ENCODE measurements around the gene OR2A42.
"Not testable (repeated sequence)": the region's sequence is repeated elsewhere in the genome, so short reads cannot be mapped to it uniquely, and the experiment has no call there.

The OR2A42 gene

GRCh38 chr7:144239365-144239764 is at the start of gene OR2A42:
OR2A42 (minus strand) TSS chr7:144239605; CDS start chr7:144232843, 6,762 bp downstream.
- DNase-seq (ENCODE audit: low read depth, low spot score) = not testable (repeated sequence)

DNA sequence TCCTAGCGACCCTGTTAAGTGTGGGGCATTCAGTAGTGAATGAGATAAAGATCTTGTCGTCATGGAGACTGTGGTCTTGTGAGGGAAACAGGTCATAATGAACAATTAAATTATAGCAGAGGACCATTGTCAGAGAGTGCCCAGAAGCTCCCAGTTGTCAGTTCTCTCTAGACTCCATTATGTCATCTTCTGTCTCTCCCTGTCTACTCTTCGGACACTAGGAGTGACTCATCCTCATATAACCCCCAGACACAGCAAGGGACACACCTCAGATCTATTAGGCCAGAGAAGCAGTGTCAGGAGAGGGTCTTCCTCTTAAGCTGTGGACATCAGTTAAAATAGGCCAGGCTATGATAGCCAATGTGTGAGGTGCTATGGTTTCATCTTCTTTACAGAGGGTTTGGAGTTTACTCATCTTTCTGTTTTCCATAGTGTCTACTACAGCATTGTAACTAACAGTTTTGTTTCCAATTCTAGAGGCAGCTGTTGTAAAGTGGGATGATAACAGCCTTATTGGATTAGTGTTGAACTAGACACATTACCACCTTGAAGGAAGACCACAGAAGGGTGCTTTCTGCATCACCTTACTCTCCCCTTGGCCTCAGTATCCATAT is 47.9 kb upstream of the OR2A42 start:
- not testable (repeated sequence) for DNase-seq (ENCODE audit: low read depth, low spot score)

GRCh38 chr7:144283716-144284115 is 44.3 kb upstream of the OR2A42 start:
- DNase-seq (ENCODE audit: low read depth, low spot score) = not testable (repeated sequence)

DNA sequence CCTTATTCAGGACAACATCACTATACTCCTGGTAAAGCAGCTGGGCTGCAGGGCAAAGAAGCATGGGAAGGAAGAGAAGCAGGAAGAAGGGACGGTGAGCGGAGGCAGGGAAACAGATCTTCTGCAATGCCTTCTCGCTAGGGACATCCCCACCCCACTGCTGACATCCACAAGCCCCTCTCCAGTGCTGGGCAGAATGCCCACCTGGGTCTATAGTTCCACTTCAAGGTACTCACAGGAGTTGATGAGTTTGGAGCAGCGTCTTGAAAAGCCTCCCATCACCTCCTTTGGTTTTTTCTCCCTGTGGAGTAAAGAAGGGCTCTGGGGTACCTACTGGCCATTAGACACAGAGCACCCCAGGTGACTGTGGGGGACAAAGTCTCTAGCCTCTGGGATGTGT is 43.1 kb upstream of the OR2A42 start:
- DNase-seq (ENCODE audit: low read depth, low spot score) = not testable (repeated sequence)

DNA sequence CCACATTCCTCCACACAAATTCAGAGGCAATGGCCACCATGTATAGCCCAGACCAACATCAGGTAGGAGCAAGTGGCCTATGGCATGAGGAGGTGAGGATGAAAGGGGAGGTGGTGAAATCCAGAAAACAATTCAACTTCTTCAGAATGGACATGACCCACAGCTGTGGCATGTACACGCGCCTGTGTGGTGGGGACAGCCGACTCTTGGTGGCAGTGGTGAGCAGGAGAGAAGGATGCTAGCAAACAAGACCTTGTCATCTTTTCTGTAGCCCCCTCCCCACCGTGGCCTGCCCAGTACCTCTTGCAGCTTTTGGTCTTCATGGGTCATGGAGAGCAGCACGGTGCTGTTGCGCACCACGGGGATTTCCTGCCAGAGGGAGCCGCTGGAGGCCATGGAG is 42.6 kb upstream of the OR2A42 start:
- DNase-seq (ENCODE audit: low read depth, low spot score) = not testable (repeated sequence)

DNA sequence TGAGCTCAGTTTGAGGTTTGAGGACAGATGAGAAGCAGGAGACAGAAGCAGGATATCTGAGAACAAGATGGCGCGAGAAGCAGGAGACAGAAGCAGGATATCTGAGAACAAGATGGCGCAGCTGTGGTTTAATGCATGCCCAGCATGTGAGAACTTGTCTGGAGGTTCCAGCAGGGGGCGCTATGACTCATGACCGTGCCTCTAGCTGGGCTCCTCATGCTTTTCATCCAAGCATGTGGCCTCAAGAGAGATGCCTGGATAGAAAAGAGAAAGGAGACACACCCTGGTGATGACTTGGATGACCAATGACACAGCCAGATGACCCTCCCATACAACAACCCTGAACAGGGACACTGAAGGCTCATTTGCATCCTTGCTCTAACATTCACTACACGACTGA is 40.6 kb upstream of the OR2A42 start:
- not testable (repeated sequence) for DNase-seq (ENCODE audit: low read depth, low spot score)

- DNase-seq (ENCODE audit: low read depth, low spot score) = not testable (repeated sequence)
Measured at GRCh38 chr7:144275281-144275680, 35.9 kb upstream of the OR2A42 start.

DNA sequence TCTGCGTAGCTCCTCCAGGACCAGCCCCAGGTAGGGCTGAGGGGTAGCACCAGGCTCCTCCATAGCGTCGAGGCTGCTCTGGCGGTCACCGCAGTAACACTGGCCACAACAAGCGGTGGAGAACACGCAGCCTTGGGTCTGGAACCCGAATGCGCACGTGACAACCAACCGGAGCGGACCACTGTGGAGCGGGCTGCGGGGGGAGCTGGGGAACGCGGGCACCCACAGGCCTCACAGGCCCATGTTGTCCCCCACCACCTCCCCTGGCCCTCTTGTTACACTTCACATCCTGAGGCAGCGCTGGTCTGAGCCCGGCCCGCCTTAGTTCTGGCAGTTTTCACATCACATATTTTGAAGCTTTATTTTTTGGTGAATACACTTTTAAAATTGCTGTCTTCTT is 29.8 kb upstream of the OR2A42 start, which contains the start of gene CTAGE8:
Gene CTAGE8 (minus strand): TSS at position 101 of the 400 bp plus-strand sequence. CDS start 38 bp downstream, at position 63.
- not testable (repeated sequence) for DNase-seq (ENCODE audit: low read depth, low spot score)

- not testable (repeated sequence) for DNase-seq (ENCODE audit: low read depth, low spot score)
Measured at GRCh38 chr7:144264692-144265091, 25.3 kb upstream of the OR2A42 start, which contains the start of gene OR2A7. OR2A7 (minus strand) TSS chr7:144264792; CDS start chr7:144259628, 5,164 bp downstream.

GRCh38 chr7:144262128-144262527 is 22.7 kb upstream of the OR2A42 start:
- not testable (repeated sequence) for DNase-seq (ENCODE audit: low read depth, low spot score)

GRCh38 chr7:144259067-144259466 is 19.7 kb upstream of the OR2A42 start:
- DNase-seq (ENCODE audit: low read depth, low spot score) = not testable (repeated sequence)

- DNase-seq (ENCODE audit: low read depth, low spot score) = no peak
Measured at GRCh38 chr7:144256112-144256511, 16.7 kb upstream of the OR2A42 start.

DNA sequence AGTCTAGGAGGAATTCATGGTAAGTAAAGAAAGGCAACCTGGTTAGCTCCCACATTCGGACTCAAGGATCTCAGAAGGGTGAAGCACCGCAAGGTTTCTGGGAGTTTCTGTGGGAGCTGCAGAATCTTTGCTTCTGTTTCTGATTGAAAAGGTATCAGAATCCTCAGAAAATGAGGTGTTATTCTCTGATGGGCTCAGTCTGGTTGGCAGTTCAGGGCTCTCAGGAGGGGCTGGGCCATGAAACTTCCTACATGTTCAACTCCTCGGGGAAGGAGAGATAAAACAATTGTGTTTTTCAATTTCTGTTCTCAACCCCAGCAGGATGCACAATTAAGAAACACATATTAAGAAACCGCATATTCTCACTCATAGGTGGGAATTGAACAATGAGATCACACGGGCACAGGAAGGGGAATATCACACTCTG is 16.1 kb upstream of the OR2A42 start:
- DNase-seq (ENCODE audit: low read depth, low spot score) = no peak

DNA sequence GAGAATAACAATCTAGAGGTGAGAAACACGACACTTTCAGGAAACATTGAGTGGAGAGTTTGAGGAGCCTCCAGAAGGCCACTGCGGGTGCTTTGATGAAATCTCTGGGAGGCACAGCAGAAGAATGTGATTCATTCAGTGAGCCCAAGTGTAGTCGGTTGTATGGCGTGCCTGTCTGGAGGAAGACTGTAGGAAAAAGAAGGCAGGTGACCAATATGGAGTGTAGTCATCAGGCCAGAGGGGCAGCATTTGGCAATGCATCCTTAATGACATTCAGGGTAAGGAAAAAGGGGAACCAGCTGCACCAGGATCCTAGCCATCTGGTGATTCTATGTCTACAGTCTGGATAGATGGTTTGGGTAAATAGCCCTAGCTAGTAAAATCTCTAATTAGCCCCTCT is 12.9 kb upstream of the OR2A42 start:
- DNase-seq (ENCODE audit: low read depth, low spot score) = not testable (repeated sequence)

DNA sequence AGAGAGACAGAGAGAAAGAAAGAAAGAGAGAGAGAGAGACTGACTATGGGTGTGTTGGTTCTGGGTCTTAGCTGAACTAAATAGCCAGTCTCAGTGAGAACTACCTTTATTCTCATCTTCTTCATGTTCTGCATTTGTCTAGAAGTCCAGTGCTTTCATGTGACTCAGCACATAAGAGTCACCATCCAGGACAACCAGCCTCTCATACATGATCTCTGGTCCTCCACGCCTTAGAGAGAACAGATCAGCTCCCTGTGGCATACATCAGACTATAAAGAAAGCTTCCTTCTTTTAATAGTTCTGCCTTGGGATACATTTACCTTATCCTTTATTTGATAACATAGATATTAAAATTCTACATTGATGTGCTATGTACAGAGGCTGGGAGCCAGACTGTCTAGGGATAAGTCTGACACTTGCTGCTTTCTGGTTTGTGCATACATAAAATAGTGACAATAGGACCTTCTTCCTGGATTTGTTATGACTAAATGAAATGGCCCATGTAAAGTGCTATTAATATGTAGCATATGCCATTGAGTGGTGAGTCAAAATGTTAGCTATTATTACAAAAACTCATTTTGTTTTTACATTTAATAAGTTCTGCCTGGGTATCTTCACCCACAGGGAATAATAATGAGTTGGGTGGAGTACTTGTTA is 8.4 kb upstream of the OR2A42 start:
- DNase-seq (ENCODE audit: low read depth, low spot score) = not testable (repeated sequence)

GRCh38 chr7:144246967-144247366 is 7.6 kb upstream of the OR2A42 start:
- DNase-seq (ENCODE audit: low read depth, low spot score) = not testable (repeated sequence)

DNA sequence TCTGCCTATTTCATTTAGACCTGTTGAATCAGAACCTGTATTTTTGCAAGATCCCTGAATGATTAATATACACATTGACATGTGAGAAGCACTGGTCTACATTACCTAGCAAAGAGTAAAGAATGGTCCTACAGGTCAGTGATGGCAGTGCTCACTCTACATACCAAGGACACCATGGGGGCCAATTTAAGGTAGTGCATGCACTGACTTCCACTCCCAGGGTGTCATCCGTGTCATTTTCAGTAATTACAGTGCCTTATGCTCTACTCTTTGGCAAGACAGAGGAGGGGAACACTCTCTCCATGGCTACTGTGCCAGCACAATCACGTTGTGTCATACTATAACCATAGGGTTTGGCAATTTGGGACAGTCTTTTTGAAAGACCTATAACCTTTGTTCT is 6.0 kb upstream of the OR2A42 start:
- not testable (repeated sequence) for DNase-seq (ENCODE audit: low read depth, low spot score)

DNA sequence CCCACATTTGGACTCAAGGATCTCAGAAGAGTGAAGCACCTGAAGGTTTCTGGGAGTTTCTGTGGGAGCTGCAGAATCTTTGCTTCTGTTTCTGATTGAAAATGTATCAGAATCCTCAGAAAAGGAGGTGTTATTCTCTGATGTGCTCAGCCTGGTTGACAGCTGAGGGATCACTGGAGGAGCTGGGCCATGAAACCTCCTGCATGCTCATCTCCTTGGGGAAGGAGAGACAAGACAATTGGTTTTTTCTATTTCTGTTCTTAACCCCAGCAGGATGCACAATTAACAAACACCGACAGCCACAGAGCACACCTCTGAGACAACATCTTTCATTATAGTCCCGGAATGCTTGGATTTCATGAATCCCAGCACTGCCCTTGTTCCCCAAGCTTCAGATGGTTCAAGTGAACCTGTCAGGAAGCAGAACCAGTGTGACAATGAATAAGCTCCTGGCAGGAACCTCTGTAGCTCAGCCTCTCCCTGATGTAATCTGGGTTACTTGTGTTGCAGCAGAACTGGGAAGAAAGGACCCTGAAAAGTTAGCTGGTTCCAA is 799 bp downstream of the OR2A42 start:
- not testable (repeated sequence) for DNase-seq (ENCODE audit: low read depth, low spot score)

DNA sequence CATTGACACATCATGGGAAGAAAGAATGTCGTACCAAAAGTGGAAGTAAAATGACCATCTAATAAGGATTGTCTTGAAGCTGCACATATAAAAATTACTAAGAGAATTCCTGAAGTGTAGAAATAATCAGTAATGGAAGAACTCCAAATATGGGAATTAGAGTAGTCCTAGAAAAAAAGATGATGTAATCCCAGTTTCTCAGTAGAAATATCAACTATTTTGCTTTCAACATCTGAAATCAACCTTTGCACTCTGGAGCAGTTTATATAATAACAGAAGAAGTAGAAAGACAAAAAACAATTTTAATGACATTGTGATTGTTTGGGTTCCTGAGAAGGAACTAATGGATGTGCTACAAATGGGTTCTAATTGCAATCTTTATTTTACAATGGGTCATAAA is 6.4 kb downstream of the OR2A42 start:
- not testable (repeated sequence) for DNase-seq (ENCODE audit: low read depth, low spot score)

GRCh38 chr7:144231027-144231426 is 8.4 kb downstream of the OR2A42 start:
- DNase-seq (ENCODE audit: low read depth, low spot score) = not testable (repeated sequence)

- not testable (repeated sequence) for DNase-seq (ENCODE audit: low read depth, low spot score)
Measured at GRCh38 chr7:144228810-144229209, 10.6 kb downstream of the OR2A42 start.

DNA sequence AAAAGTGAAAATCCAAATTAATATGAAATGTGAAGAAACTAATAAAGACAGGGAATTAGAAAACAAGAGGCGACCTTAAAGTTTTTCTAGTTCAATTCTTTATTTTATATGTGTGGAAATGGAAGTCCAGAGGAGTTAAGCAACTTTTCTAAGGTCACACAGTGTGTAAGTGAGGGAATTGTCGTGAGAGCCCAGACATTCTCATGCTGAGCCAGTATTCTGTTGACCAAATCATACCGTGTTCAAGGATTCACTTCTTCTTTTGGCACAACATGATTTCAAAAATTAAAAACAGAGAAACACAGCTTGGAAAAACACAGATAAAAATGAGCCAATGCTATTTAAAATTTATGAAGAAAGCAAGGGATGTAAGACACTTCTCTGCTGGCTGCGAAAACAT is 12.5 kb downstream of the OR2A42 start:
- not testable (repeated sequence) for DNase-seq (ENCODE audit: low read depth, low spot score)

DNA sequence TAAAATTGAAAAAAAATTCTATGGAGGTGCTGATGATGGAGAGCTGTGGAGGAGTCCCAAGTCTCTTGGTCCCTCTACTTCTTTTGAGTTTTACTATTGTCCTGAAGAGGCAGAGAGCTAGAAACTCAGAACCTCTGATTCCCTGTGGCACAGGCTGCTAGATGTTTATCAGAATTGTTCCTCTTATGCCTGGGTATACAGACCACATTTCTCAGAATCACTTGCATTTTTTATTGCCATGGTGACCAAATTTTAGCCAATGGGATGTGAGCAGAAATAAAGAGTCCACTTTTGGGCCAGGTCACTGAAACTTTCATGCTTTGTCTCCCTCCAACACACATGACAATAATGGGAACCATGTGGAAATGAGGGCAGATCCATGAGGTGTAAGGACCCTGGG is 15.7 kb downstream of the OR2A42 start:
- not testable (repeated sequence) for DNase-seq (ENCODE audit: low read depth, low spot score)

Measured in activated naive CD8-positive, alpha-beta T cell treated with anti-CD3 and anti-CD28 coated beads, Interleukin-2, amount 50 U/mL, for 16 hours (primary cell).